ENCODE results near the gene DPP4.

DPP4 gene

GRCh38 chr2:162030363-162031190 is 43.4 kb downstream of the DPP4 start:
- H3K4me3 ChIP-seq (ENCODE audit: control insufficient read depth in 1 of 7, extremely low read depth in 1 of 7, insufficient read depth in 4 of 7, low read depth in 2 of 7, low read length in 6 of 7), result no peak overlapping the region
- ChIA-PET POLR2A (no interaction called here), CTCF (no interaction called here)
- no peak overlapping the region for H3K27ac ChIP-seq (ENCODE audit: insufficient read depth in 1 of 2, low read depth in 1 of 2, low read length in 2 of 2, poor library complexity in 1 of 2, severe bottlenecking in 2 of 2)
- H3K36me3 ChIP-seq (ENCODE audit: control insufficient read depth in 4 of 4, insufficient read depth in 4 of 4, low read length in 3 of 4), result peaks cover 0 to 3% (median 0%) of the 10 kb centered on the region in 4 experiments
- 100% methylated on average over 9 of the region's 9 CpGs for WGBS (ENCODE audit: insufficient coverage)
- DNase-seq, result no peak
- H3K4me1 ChIP-seq (ENCODE audit: control extremely low read depth in 1 of 4, control insufficient read depth in 4 of 4, insufficient read depth in 4 of 4, low read length in 3 of 4), result no peaks in the 10 kb centered on the region
- H3K9me3 ChIP-seq (ENCODE audit: control extremely low read depth in 1 of 5, control insufficient read depth in 4 of 5, insufficient read depth in 2 of 5, low read depth in 1 of 5, low read length in 4 of 5), result no peaks in the 10 kb centered on the region
- H3K27me3 ChIP-seq (replicated peaks in 2 of 5; ENCODE audit: control insufficient read depth in 4 of 5, insufficient read depth in 5 of 5, low read length in 4 of 5), result no peaks in the 10 kb centered on the region

- Histone ChIP-seq H3K9me3 (ENCODE audit: control extremely low read depth in 1 of 5, control insufficient read depth in 4 of 5, insufficient read depth in 2 of 5, low read depth in 1 of 5, low read length in 4 of 5) (no peaks in the 10 kb centered on the region), H3K36me3 (ENCODE audit: control insufficient read depth in 4 of 4, insufficient read depth in 4 of 4, low read length in 3 of 4) (peaks cover 0 to 3% (median 0%) of the 10 kb centered on the region in 4 experiments), H3K4me3 (ENCODE audit: control insufficient read depth in 1 of 7, extremely low read depth in 1 of 7, insufficient read depth in 4 of 7, low read depth in 2 of 7, low read length in 6 of 7) (no peak overlapping the region), H3K27me3 (replicated peaks in 2 of 5; ENCODE audit: control insufficient read depth in 4 of 5, insufficient read depth in 5 of 5, low read length in 4 of 5) (no peaks in the 10 kb centered on the region), H3K27ac (ENCODE audit: insufficient read depth in 1 of 2, low read depth in 1 of 2, low read length in 2 of 2, poor library complexity in 1 of 2, severe bottlenecking in 2 of 2) (no peak overlapping the region), H3K4me1 (ENCODE audit: control extremely low read depth in 1 of 4, control insufficient read depth in 4 of 4, insufficient read depth in 4 of 4, low read length in 3 of 4) (peaks cover 0 to 7% (median 0%) of the 10 kb centered on the region in 4 experiments)
- POLR2A ChIA-PET, result no interaction called here
- no peak for DNase-seq
- CTCF ChIA-PET, result interaction anchor here (0.9 kb wide), 1 partner anchor 8 kb away, joined by 4 read pairs; no protein-coding TSS in a partner anchor
- 94% methylated on average over 7 of the region's 9 CpGs for WGBS (ENCODE audit: insufficient coverage)
These were observed 44.6 kb downstream of the DPP4 start for GRCh38 chr2:162029287-162029901.

GRCh38 chr2:162028511-162028910 is 45.5 kb downstream of the DPP4 start:
- ChIA-PET CTCF (interaction anchor here (0.9 kb wide), 1 partner anchor 9 kb away, joined by 4 read pairs; no protein-coding TSS in a partner anchor), POLR2A (no interaction called here)
- Histone ChIP-seq H3K36me3 (ENCODE audit: control insufficient read depth in 4 of 4, insufficient read depth in 4 of 4, low read length in 3 of 4) (peaks cover 0 to 3% (median 0%) of the 10 kb centered on the region in 4 experiments), H3K27ac (ENCODE audit: insufficient read depth in 1 of 2, low read depth in 1 of 2, low read length in 2 of 2, poor library complexity in 1 of 2, severe bottlenecking in 2 of 2) (no peak overlapping the region), H3K4me1 (ENCODE audit: control extremely low read depth in 1 of 4, control insufficient read depth in 4 of 4, insufficient read depth in 4 of 4, low read length in 3 of 4) (peaks cover 0 to 14% (median 0%) of the 10 kb centered on the region in 4 experiments), H3K9me3 (ENCODE audit: control extremely low read depth in 1 of 5, control insufficient read depth in 4 of 5, insufficient read depth in 2 of 5, low read depth in 1 of 5, low read length in 4 of 5) (no peaks in the 10 kb centered on the region), H3K27me3 (replicated peaks in 2 of 5; ENCODE audit: control insufficient read depth in 4 of 5, insufficient read depth in 5 of 5, low read length in 4 of 5) (no peaks in the 10 kb centered on the region), H3K4me3 (ENCODE audit: control insufficient read depth in 1 of 7, extremely low read depth in 1 of 7, insufficient read depth in 4 of 7, low read depth in 2 of 7, low read length in 6 of 7) (no peak overlapping the region)
- WGBS (ENCODE audit: insufficient coverage), result 100% methylated on average over 2 of the region's 4 CpGs
- no peak for DNase-seq

GRCh38 chr2:162025121-162025911 is 48.7 kb downstream of the DPP4 start:
- Histone ChIP-seq H3K27ac (ENCODE audit: insufficient read depth in 1 of 2, low read depth in 1 of 2, low read length in 2 of 2, poor library complexity in 1 of 2, severe bottlenecking in 2 of 2) (no peak overlapping the region), H3K9me3 (ENCODE audit: control extremely low read depth in 1 of 5, control insufficient read depth in 4 of 5, insufficient read depth in 2 of 5, low read depth in 1 of 5, low read length in 4 of 5) (no peaks in the 10 kb centered on the region), H3K27me3 (replicated peaks in 2 of 5; ENCODE audit: control insufficient read depth in 4 of 5, insufficient read depth in 5 of 5, low read length in 4 of 5) (no peaks in the 10 kb centered on the region), H3K36me3 (ENCODE audit: control insufficient read depth in 4 of 4, insufficient read depth in 4 of 4, low read length in 3 of 4) (no peaks in the 10 kb centered on the region), H3K4me1 (ENCODE audit: control extremely low read depth in 1 of 4, control insufficient read depth in 4 of 4, insufficient read depth in 4 of 4, low read length in 3 of 4) (peaks cover 0 to 14% (median under 1%) of the 10 kb centered on the region in 4 experiments), H3K4me3 (ENCODE audit: control insufficient read depth in 1 of 7, extremely low read depth in 1 of 7, insufficient read depth in 4 of 7, low read depth in 2 of 7, low read length in 6 of 7) (no peak overlapping the region)
- 100% methylated on average over 4 of the region's 6 CpGs for WGBS (ENCODE audit: insufficient coverage)
- no peak for DNase-seq
- CTCF ChIA-PET, result no interaction called here
- POLR2A ChIA-PET, result no interaction called here

GRCh38 chr2:162022290-162022945 is 51.6 kb downstream of the DPP4 start:
- POLR2A ChIA-PET, result no interaction called here
- WGBS (ENCODE audit: insufficient coverage), result no CpG with 5 or more reads among the region's 3 CpGs
- Histone ChIP-seq H3K4me1 (ENCODE audit: control extremely low read depth in 1 of 4, control insufficient read depth in 4 of 4, insufficient read depth in 4 of 4, low read length in 3 of 4) (peaks cover 0 to 14% (median under 1%) of the 10 kb centered on the region in 4 experiments), H3K27me3 (replicated peaks in 2 of 5; ENCODE audit: control insufficient read depth in 4 of 5, insufficient read depth in 5 of 5, low read length in 4 of 5) (no peaks in the 10 kb centered on the region), H3K9me3 (ENCODE audit: control extremely low read depth in 1 of 5, control insufficient read depth in 4 of 5, insufficient read depth in 2 of 5, low read depth in 1 of 5, low read length in 4 of 5) (no peaks in the 10 kb centered on the region), H3K27ac (ENCODE audit: insufficient read depth in 1 of 2, low read depth in 1 of 2, low read length in 2 of 2, poor library complexity in 1 of 2, severe bottlenecking in 2 of 2) (no peak overlapping the region), H3K4me3 (ENCODE audit: control insufficient read depth in 1 of 7, extremely low read depth in 1 of 7, insufficient read depth in 4 of 7, low read depth in 2 of 7, low read length in 6 of 7) (no peak overlapping the region), H3K36me3 (ENCODE audit: control insufficient read depth in 4 of 4, insufficient read depth in 4 of 4, low read length in 3 of 4) (no peaks in the 10 kb centered on the region)
- no peak for DNase-seq
- CTCF ChIA-PET, result no interaction called here

- peaks cover 0 to 14% (median under 1%) of the 10 kb centered on the region in 4 experiments for H3K4me1 ChIP-seq (ENCODE audit: control extremely low read depth in 1 of 4, control insufficient read depth in 4 of 4, insufficient read depth in 4 of 4, low read length in 3 of 4)
- H3K4me3 ChIP-seq (ENCODE audit: control insufficient read depth in 1 of 7, extremely low read depth in 1 of 7, insufficient read depth in 4 of 7, low read depth in 2 of 7, low read length in 6 of 7), result no peak overlapping the region
- WGBS (ENCODE audit: insufficient coverage), result 33% methylated on average over 3 of the region's 7 CpGs
- POLR2A ChIA-PET, result no interaction called here
- H3K27ac ChIP-seq (ENCODE audit: insufficient read depth in 1 of 2, low read depth in 1 of 2, low read length in 2 of 2, poor library complexity in 1 of 2, severe bottlenecking in 2 of 2), result no peak overlapping the region
- H3K27me3 ChIP-seq (replicated peaks in 2 of 5; ENCODE audit: control insufficient read depth in 4 of 5, insufficient read depth in 5 of 5, low read length in 4 of 5), result no peaks in the 10 kb centered on the region
- CTCF ChIA-PET, result no interaction called here
- no peaks in the 10 kb centered on the region for H3K36me3 ChIP-seq (ENCODE audit: control insufficient read depth in 4 of 4, insufficient read depth in 4 of 4, low read length in 3 of 4)
- H3K9me3 ChIP-seq (ENCODE audit: control extremely low read depth in 1 of 5, control insufficient read depth in 4 of 5, insufficient read depth in 2 of 5, low read depth in 1 of 5, low read length in 4 of 5), result no peaks in the 10 kb centered on the region
- no peak for DNase-seq
These were observed 52.4 kb downstream of the DPP4 start for GRCh38 chr2:162021516-162022058.
